BJ (cell line): ENCODE data around the gene DCDC1. TPM values are rescaled to one million over a fixed set of nuclear protein-coding genes. Genes with fewer than 3 reads are reported as not detected.

Source experiments
- CTCF ChIA-PET: fragments of 350-600 bp; formaldehyde crosslinking; extraction: SDS; loops from one replicate; lab custom pipeline; 2021; ENCODE audit warnings: antibody characterized with exemption, inconsistent platforms; lab: Yijun Ruan, JAX
- POLR2A ChIA-PET: fragments of 300-600 bp; sonication (Branson Sonifier 250); formaldehyde crosslinking; extraction: SDS; loops from one replicate; lab custom pipeline; 2021; ENCODE audit warnings: antibody characterized with exemption; lab: Charles Lee
- DNase-seq: peaks from one replicate; pipeline ENCODE4 v3.0.0-alpha.2; 2011; ENCODE audit warnings: low read depth
- H3K27me3 ChIP-seq: 2 replicates; pipeline ENCODE4 v1.6.0; 2011; ENCODE audit warnings: low read length; ENCODE audit not compliant: control insufficient read depth, insufficient read depth
- H3K36me3 ChIP-seq: 2 replicates; pipeline ENCODE4 v1.5.1; 2011; ENCODE audit warnings: low read length; ENCODE audit not compliant: control insufficient read depth, insufficient read depth
- H3K4me3 ChIP-seq: 2 replicates; pipeline ENCODE4 v1.5.1; 2011; ENCODE audit warnings: low read depth, mild to moderate bottlenecking, control low read depth, low read length
- polyA plus RNA-seq: library from polyadenylated mRNA; depleted of rRNA; stranded (reverse); fragments of >200 nt; gene quantifications from 2 replicates; pipeline ENCODE4 v1.2.3, GENCODE V29; 2011
- TF ChIP-seq, protein P1 (sequence below): IDR thresholded peaks from 2 replicates; pipeline ENCODE4 v1.5.1; 2011; ENCODE audit warnings: low read depth, mild to moderate bottlenecking, control low read depth, inconsistent platforms, low read length, moderate library complexity; ENCODE audit not compliant: insufficient read depth

Gene DCDC1
- polyA plus RNA-seq, 1 experiment, result not detected

DNA sequence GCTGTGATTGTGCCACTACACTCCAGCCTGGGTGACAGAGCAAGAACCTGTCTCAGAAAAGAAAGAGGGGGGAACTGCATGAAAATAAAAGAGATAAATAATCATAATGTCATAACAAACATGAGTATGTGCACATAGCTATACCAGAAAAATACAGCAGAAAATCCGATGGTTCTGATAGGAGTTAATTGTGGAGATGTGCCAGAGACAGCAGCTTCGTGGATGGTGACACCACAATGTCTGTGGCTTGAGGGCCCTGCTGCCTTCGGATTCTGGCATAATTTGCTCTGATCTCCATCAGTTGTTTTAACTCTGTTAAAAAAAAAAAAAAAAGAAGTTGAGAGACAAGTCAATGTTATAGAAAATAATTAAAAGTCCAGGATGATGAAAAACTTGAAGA lies 491.1 kb downstream of the DCDC1 start:
- TF ChIP-seq, protein P1, sequence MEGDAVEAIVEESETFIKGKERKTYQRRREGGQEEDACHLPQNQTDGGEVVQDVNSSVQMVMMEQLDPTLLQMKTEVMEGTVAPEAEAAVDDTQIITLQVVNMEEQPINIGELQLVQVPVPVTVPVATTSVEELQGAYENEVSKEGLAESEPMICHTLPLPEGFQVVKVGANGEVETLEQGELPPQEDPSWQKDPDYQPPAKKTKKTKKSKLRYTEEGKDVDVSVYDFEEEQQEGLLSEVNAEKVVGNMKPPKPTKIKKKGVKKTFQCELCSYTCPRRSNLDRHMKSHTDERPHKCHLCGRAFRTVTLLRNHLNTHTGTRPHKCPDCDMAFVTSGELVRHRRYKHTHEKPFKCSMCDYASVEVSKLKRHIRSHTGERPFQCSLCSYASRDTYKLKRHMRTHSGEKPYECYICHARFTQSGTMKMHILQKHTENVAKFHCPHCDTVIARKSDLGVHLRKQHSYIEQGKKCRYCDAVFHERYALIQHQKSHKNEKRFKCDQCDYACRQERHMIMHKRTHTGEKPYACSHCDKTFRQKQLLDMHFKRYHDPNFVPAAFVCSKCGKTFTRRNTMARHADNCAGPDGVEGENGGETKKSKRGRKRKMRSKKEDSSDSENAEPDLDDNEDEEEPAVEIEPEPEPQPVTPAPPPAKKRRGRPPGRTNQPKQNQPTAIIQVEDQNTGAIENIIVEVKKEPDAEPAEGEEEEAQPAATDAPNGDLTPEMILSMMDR, result no peak
- POLR2A ChIA-PET, result no interaction called here

DNA sequence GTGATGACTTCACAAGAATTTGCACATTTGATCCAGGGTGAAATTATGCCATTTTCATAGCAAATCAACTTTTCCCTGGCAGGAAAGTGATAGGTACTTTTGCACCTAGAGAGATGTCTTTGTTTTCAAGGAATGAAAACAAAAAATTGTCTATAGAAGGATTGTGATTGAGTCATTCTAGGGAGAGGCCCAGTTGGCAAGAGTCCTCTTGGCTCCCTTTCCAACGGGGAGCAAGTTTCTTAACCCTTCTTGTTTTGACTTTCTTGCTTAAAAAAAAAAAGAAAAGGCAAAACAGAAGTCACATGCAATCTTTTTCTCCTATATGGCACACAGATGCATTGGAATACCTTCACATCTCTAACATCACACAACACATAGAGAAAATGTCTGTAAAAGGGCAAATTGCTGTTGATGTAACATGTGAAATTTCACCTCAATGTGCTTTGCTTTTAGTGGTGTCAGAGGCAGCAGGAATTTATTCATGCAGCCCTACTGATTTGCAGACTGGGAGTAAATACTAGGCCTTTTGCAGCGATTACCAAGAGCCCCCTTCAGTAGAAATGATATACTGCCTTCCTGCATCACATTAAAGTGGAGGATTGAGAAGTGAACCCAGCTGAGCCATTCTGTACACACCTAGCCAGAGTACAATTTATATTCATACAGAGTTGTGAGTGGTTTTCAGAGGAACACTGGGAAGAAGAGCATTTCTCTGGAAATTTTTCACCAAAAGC lies 492.7 kb downstream of the DCDC1 start:
- ChIA-PET CTCF (no interaction called here), POLR2A (no interaction called here)
- H3K4me3 ChIP-seq, result no peak overlapping the region
- DNase-seq, result no peak
- H3K36me3 ChIP-seq, result no peaks in the 10 kb centered on the region
- TF ChIP-seq, protein P1, result no peak
- H3K27me3 ChIP-seq, result no peaks in the 10 kb centered on the region

More for the DNA sequence above, 491.1 kb downstream of the DCDC1 start:
- CTCF ChIA-PET, result no interaction called here
- Histone ChIP-seq H3K4me3 (no peak overlapping the region), H3K36me3 (no peaks in the 10 kb centered on the region), H3K27me3 (no peaks in the 10 kb centered on the region)
- DNase-seq, result no peak

GRCh38 chr11:30876228-30876627 lies 493.3 kb downstream of the DCDC1 start:
- DNase-seq, result no peak
- H3K27me3 ChIP-seq, result no peaks in the 10 kb centered on the region
- H3K36me3 ChIP-seq, result no peaks in the 10 kb centered on the region
- ChIA-PET POLR2A (no interaction called here), CTCF (no interaction called here)
- TF ChIP-seq, protein P1, result no peak
- no peak overlapping the region for H3K4me3 ChIP-seq

- TF ChIP-seq, protein P1, result no peak
- ChIA-PET POLR2A (no interaction called here), CTCF (no interaction called here)
These were observed 493.7 kb downstream of the DCDC1 start for GRCh38 chr11:30875806-30876205.

DNA sequence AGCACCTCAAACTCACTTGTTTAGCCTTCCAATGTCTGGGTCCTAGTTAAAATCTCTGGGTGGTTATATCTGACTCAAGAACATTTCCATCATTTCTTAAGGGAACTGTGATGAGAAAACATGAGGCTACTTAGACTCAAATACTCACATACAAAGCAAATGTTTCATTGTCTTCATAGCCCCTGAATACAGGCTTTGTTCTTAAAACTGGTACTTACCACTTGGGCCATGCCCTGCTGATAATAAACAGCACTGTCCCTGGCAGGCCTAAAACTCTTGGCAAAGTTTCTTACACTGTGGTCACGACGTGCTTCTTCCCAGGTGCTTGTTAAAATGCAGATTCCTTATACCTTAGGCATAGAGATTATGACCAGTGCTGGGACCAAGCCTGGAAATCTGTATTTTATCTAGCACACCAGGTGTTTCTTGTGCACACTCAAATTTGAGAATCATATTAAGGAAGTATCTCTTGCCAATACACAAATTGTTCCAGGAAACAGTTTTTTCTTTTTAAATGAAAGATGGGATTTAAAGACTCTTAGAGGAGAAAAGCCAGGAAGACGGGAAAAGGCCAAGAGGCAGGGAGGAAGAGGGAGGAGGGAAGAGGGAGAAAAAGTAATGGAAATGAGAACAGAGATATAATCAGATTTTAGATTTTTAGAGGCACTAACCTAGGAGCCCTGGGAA lies 495.5 kb downstream of the DCDC1 start:
- TF ChIP-seq, protein P1, result no peak
- DNase-seq, result no peak
- Histone ChIP-seq H3K4me3 (no peak overlapping the region), H3K27me3 (no peaks in the 10 kb centered on the region), H3K36me3 (no peaks in the 10 kb centered on the region)
- POLR2A ChIA-PET, result no interaction called here
- CTCF ChIA-PET, result no interaction called here

More at GRCh38 chr11:30875806-30876205, 493.7 kb downstream of the DCDC1 start:
- DNase-seq, result no peak
- no peaks in the 10 kb centered on the region for H3K36me3 ChIP-seq
- H3K27me3 ChIP-seq, result no peaks in the 10 kb centered on the region
- no peak overlapping the region for H3K4me3 ChIP-seq
